ENCODE measurements around the gene CLTB. TPM values are rescaled to one million over a fixed set of nuclear protein-coding genes. Genes with fewer than 3 reads are reported as not detected.

Gene CLTB
- total and polyA plus RNA-seq, 2 experiments from 2014 or later = 26.8 to 34.0 TPM

DNA sequence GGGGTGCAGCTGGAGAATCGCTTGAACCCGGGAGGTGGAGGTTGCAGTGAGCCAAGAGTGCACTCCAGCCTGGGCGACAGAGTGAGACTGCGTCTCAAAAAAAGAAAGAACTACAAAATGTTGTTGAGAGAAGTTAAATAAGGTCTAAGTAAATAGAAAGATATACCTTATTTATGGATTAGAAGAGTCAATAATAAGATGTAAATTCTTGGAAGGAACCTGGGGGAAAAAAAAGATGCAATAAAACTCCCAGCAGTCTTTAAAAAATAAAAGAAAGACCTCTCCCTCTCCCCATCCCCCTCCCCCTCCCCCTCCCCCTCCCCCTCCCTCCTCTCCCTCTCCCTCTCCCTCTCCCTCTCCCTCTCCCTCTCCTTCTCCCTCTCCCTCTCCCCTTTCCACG, 16.4 kb upstream of the CLTB start (continued):
- TF ChIP-seq, protein P1, sequence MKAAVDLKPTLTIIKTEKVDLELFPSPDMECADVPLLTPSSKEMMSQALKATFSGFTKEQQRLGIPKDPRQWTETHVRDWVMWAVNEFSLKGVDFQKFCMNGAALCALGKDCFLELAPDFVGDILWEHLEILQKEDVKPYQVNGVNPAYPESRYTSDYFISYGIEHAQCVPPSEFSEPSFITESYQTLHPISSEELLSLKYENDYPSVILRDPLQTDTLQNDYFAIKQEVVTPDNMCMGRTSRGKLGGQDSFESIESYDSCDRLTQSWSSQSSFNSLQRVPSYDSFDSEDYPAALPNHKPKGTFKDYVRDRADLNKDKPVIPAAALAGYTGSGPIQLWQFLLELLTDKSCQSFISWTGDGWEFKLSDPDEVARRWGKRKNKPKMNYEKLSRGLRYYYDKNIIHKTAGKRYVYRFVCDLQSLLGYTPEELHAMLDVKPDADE (IDR thresholded peaks at IDR 0.05) = no peak
- TF ChIP-seq EZH2phosphoT487 (IDR thresholded peaks at IDR 0.05; ENCODE audit: unreplicated experiment) = no peak
- TF ChIP-seq, protein P2, sequence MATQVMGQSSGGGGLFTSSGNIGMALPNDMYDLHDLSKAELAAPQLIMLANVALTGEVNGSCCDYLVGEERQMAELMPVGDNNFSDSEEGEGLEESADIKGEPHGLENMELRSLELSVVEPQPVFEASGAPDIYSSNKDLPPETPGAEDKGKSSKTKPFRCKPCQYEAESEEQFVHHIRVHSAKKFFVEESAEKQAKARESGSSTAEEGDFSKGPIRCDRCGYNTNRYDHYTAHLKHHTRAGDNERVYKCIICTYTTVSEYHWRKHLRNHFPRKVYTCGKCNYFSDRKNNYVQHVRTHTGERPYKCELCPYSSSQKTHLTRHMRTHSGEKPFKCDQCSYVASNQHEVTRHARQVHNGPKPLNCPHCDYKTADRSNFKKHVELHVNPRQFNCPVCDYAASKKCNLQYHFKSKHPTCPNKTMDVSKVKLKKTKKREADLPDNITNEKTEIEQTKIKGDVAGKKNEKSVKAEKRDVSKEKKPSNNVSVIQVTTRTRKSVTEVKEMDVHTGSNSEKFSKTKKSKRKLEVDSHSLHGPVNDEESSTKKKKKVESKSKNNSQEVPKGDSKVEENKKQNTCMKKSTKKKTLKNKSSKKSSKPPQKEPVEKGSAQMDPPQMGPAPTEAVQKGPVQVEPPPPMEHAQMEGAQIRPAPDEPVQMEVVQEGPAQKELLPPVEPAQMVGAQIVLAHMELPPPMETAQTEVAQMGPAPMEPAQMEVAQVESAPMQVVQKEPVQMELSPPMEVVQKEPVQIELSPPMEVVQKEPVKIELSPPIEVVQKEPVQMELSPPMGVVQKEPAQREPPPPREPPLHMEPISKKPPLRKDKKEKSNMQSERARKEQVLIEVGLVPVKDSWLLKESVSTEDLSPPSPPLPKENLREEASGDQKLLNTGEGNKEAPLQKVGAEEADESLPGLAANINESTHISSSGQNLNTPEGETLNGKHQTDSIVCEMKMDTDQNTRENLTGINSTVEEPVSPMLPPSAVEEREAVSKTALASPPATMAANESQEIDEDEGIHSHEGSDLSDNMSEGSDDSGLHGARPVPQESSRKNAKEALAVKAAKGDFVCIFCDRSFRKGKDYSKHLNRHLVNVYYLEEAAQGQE (IDR thresholded peaks at IDR 0.05; ENCODE audit: unreplicated experiment) = no peak
- no peak for TF ChIP-seq CREB1 (CRISPR knock-in tag; IDR thresholded peaks at IDR 0.05; ENCODE audit: low read depth)
- TF ChIP-seq, protein P3, sequence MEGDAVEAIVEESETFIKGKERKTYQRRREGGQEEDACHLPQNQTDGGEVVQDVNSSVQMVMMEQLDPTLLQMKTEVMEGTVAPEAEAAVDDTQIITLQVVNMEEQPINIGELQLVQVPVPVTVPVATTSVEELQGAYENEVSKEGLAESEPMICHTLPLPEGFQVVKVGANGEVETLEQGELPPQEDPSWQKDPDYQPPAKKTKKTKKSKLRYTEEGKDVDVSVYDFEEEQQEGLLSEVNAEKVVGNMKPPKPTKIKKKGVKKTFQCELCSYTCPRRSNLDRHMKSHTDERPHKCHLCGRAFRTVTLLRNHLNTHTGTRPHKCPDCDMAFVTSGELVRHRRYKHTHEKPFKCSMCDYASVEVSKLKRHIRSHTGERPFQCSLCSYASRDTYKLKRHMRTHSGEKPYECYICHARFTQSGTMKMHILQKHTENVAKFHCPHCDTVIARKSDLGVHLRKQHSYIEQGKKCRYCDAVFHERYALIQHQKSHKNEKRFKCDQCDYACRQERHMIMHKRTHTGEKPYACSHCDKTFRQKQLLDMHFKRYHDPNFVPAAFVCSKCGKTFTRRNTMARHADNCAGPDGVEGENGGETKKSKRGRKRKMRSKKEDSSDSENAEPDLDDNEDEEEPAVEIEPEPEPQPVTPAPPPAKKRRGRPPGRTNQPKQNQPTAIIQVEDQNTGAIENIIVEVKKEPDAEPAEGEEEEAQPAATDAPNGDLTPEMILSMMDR (conservative IDR thresholded peaks at IDR 0.05; ENCODE audit: low read depth in 2 of 2) = no peak

- Mint-ChIP-seq H3K9me3 (peaks cover 33% of the 10 kb centered on the region), H3K4me1 (no peaks in the 10 kb centered on the region), H3K4me3 (no peak overlapping the region), H3K27ac (no peak overlapping the region), H3K36me3 (ENCODE audit: low read depth) (peaks cover 12% of the 10 kb centered on the region), H3K27me3 (ENCODE audit: insufficient read depth, low read depth, poor library complexity) (peaks cover 3% of the 10 kb centered on the region)
- Histone ChIP-seq H3K4me1 (ENCODE audit: insufficient read depth) (no peaks in the 10 kb centered on the region), H2AFZ (no peak overlapping the region), H3K36me3 (ENCODE audit: insufficient read depth) (no peaks in the 10 kb centered on the region), H3K27ac (ENCODE audit: low read depth) (no peak overlapping the region), H4K20me1 (replicated peaks; ENCODE audit: insufficient read depth) (no peaks in the 10 kb centered on the region), H3K79me2 (replicated peaks; ENCODE audit: insufficient read depth) (no peaks in the 10 kb centered on the region), H3K4me2 (no peak overlapping the region), H3K27me3 (ENCODE audit: insufficient read depth) (no peaks in the 10 kb centered on the region), H3K4me3 (no peak overlapping the region), H3K9me2 (ENCODE audit: insufficient read depth) (no peaks in the 10 kb centered on the region), H3F3A (replicated peaks; ENCODE audit: low read depth) (no peaks in the 10 kb centered on the region)
- DNase-seq (ENCODE audit: low spot score) (no peak), ATAC-seq (no peak; the same call in 2 of the 3 replicates)
- TF ChIP-seq POLR2AphosphoS5 (IDR thresholded peaks at IDR 0.05; ENCODE audit: low read depth) (no peak), STAT1 (IDR thresholded peaks at IDR 0.05; ENCODE audit: unreplicated experiment) (no peak), NANOG (IDR thresholded peaks at IDR 0.05; ENCODE audit: borderline replicate concordance) (no peak)
These were observed 13.6 kb upstream of the CLTB start for GRCh38 chr5:176429972-176430371.
